ENCODE measurements around the gene LMO1. TPM values are rescaled to one million over a fixed set of nuclear protein-coding genes. Genes with fewer than 3 reads are reported as not detected.

The LMO1 gene
- total RNA-seq = not detected in 2 replicates

DNA sequence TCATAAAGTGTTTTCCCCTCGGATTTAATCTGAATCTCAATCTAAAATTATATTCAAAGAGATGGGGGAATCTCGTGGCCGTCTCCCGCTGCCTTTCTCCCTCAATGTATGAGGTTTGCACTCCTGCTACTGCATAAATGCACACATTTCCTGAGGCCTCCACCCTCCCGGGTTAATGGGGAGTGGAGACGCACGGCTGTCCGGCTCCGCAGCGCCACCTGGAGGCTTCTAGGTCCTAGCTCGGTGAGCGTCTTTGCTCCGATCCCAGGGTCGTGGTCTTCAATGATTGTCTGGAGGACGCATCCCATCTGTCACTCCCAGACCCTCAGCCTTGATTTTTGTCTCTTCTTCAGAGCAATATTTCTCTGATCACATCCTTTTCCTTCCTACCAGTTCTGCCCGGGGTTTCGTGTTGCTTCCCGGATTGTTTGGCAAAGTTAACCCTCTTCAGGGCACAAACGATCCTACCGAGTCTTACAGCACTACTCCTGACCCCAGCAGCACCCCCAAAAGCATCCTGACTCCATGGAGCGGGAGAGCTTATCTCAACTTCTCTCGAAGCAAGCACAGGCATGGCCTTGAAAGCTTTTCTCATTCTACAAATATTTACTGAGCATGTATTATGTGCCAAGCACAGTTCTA is at the start of gene LMO1:
Gene LMO1, minus strand, starts transcription at position 110 of the 642 bp plus-strand sequence. CDS start 516 bp downstream, outside the sequence.

Other genes with a start within 250 kb of the LMO1 start
- 4.5 and 7.7 TPM in 2 replicates for gene TUB, start 182.7 kb downstream of the LMO1 start, total RNA-seq
- gene RIC3, start 94.9 kb downstream of the LMO1 start, total RNA-seq = not detected in 2 replicates

All from subcutaneous preadipocyte (primary cell).